T-helper 2 cell treated with Interferon-gamma antibody and Interleukin-4, amounts not matched to agents 5 μg/mL and 100 μg/mL, for 36 hours (primary cell): ENCODE measurements around the gene AKR1C1.
"Not testable (repeated sequence)": the region's sequence is repeated elsewhere in the genome, so short reads cannot be mapped to it uniquely, and the experiment has no call there.

Source experiments
- DNase-seq: peaks from one replicate; pipeline ENCODE4 v3.0.0; 2021; ENCODE audit warnings: low spot score
- H3K27ac Mint-ChIP-seq: one replicate; pipeline ENCODE4 v1.8.0; 2021; ENCODE audit warnings: mild to moderate bottlenecking, mixed read lengths
- H3K27me3 Mint-ChIP-seq: one replicate; pipeline ENCODE4 v1.8.0; 2021; ENCODE audit warnings: low read depth, mixed read lengths
- H3K36me3 Mint-ChIP-seq: one replicate; pipeline ENCODE4 v1.8.0; 2021; ENCODE audit warnings: low read depth, mixed read lengths
- H3K4me1 Mint-ChIP-seq: one replicate; pipeline ENCODE4 v1.8.0; 2021; ENCODE audit warnings: low read depth, mixed read lengths
- H3K4me3 Mint-ChIP-seq: one replicate; pipeline ENCODE4 v1.8.0; 2022; ENCODE audit warnings: mild to moderate bottlenecking, moderate library complexity, mixed read lengths
- H3K9me3 Mint-ChIP-seq: one replicate; pipeline ENCODE4 v1.8.0; 2021; ENCODE audit warnings: mixed read lengths

AKR1C1 gene

GRCh38 chr10:4962876-4963814, at the start of gene AKR1C1:
Gene AKR1C1, plus strand, starts transcription at chr10:4963415. Its CDS starts 30 bp downstream, at chr10:4963445.
- not testable (repeated sequence) for H3K4me1 Mint-ChIP-seq, H3K9me3 Mint-ChIP-seq, H3K4me3 Mint-ChIP-seq, H3K27me3 Mint-ChIP-seq, H3K27ac Mint-ChIP-seq, DNase-seq, H3K36me3 Mint-ChIP-seq

- no peak for DNase-seq
- H3K27me3 Mint-ChIP-seq = no peaks in the 10 kb centered on the region
- no peaks in the 10 kb centered on the region for H3K9me3 Mint-ChIP-seq
- peaks cover 3% of the 10 kb centered on the region for H3K36me3 Mint-ChIP-seq
- no peak overlapping the region for H3K27ac Mint-ChIP-seq
- H3K4me1 Mint-ChIP-seq = no peaks in the 10 kb centered on the region
- H3K4me3 Mint-ChIP-seq = no peak overlapping the region
These were observed 48.9 kb upstream of the AKR1C1 start for GRCh38 chr10:4914213-4914850.

GRCh38 chr10:4916086-4916716, 47.0 kb upstream of the AKR1C1 start:
- Mint-ChIP-seq H3K36me3 (no peaks in the 10 kb centered on the region), H3K9me3 (no peaks in the 10 kb centered on the region), H3K4me1 (no peaks in the 10 kb centered on the region), H3K27me3 (no peaks in the 10 kb centered on the region), H3K4me3 (no peak overlapping the region), H3K27ac (no peak overlapping the region)
- DNase-seq = no peak

GRCh38 chr10:4918236-4918635, 45.0 kb upstream of the AKR1C1 start:
- no peaks in the 10 kb centered on the region for H3K27me3 Mint-ChIP-seq
- no peak for DNase-seq
- no peak overlapping the region for H3K27ac Mint-ChIP-seq
- H3K9me3 Mint-ChIP-seq = no peaks in the 10 kb centered on the region
- H3K4me3 Mint-ChIP-seq = no peak overlapping the region
- no peaks in the 10 kb centered on the region for H3K4me1 Mint-ChIP-seq
- no peaks in the 10 kb centered on the region for H3K36me3 Mint-ChIP-seq

GRCh38 chr10:4924482-4924881, 38.7 kb upstream of the AKR1C1 start:
- not testable (repeated sequence) for H3K4me1 Mint-ChIP-seq, H3K27me3 Mint-ChIP-seq, DNase-seq, H3K4me3 Mint-ChIP-seq, H3K36me3 Mint-ChIP-seq, H3K27ac Mint-ChIP-seq
- peaks cover 11% of the 10 kb centered on the region for H3K9me3 Mint-ChIP-seq

GRCh38 chr10:4926400-4926799, 36.8 kb upstream of the AKR1C1 start:
- no peaks in the 10 kb centered on the region for H3K27me3 Mint-ChIP-seq
- no peaks in the 10 kb centered on the region for H3K36me3 Mint-ChIP-seq
- H3K27ac Mint-ChIP-seq = no peak overlapping the region
- peaks cover 17% of the 10 kb centered on the region for H3K9me3 Mint-ChIP-seq
- H3K4me1 Mint-ChIP-seq = no peaks in the 10 kb centered on the region
- no peak overlapping the region for H3K4me3 Mint-ChIP-seq
- DNase-seq = no peak

- Mint-ChIP-seq H3K27me3 (no peaks in the 10 kb centered on the region), H3K4me1 (no peaks in the 10 kb centered on the region), H3K9me3 (peaks cover 8% of the 10 kb centered on the region), H3K27ac (no peak overlapping the region), H3K4me3 (no peak overlapping the region), H3K36me3 (no peaks in the 10 kb centered on the region)
- no peak for DNase-seq
These were observed 31.6 kb upstream of the AKR1C1 start for GRCh38 chr10:4931587-4931986.

GRCh38 chr10:4934391-4934987, 28.7 kb upstream of the AKR1C1 start:
- no peak for DNase-seq
- Mint-ChIP-seq H3K36me3 (no peaks in the 10 kb centered on the region), H3K4me3 (no peak overlapping the region), H3K9me3 (peaks cover 6% of the 10 kb centered on the region), H3K27ac (no peak overlapping the region), H3K27me3 (no peaks in the 10 kb centered on the region), H3K4me1 (no peaks in the 10 kb centered on the region)

GRCh38 chr10:4937346-4937745, 25.9 kb upstream of the AKR1C1 start:
- H3K27me3 Mint-ChIP-seq = no peaks in the 10 kb centered on the region
- DNase-seq = no peak
- no peaks in the 10 kb centered on the region for H3K9me3 Mint-ChIP-seq
- no peaks in the 10 kb centered on the region for H3K36me3 Mint-ChIP-seq
- H3K27ac Mint-ChIP-seq = no peak overlapping the region
- no peaks in the 10 kb centered on the region for H3K4me1 Mint-ChIP-seq
- H3K4me3 Mint-ChIP-seq = no peak overlapping the region

- Mint-ChIP-seq H3K4me1 (no peaks in the 10 kb centered on the region), H3K36me3 (no peaks in the 10 kb centered on the region), H3K27me3 (no peaks in the 10 kb centered on the region), H3K27ac (no peak overlapping the region), H3K9me3 (no peaks in the 10 kb centered on the region), H3K4me3 (no peak overlapping the region)
- no peak for DNase-seq
These were observed 23.8 kb upstream of the AKR1C1 start for GRCh38 chr10:4939224-4940072.

GRCh38 chr10:4940073-4940428, 23.2 kb upstream of the AKR1C1 start:
- not testable (repeated sequence) for H3K36me3 Mint-ChIP-seq, DNase-seq, H3K4me3 Mint-ChIP-seq, H3K27me3 Mint-ChIP-seq, H3K9me3 Mint-ChIP-seq, H3K4me1 Mint-ChIP-seq, H3K27ac Mint-ChIP-seq

GRCh38 chr10:4940909-4941308, 22.3 kb upstream of the AKR1C1 start:
- H3K27me3 Mint-ChIP-seq, H3K9me3 Mint-ChIP-seq, H3K27ac Mint-ChIP-seq: not testable (repeated sequence)

GRCh38 chr10:4941540-4942330, 21.5 kb upstream of the AKR1C1 start:
- H3K36me3 Mint-ChIP-seq = no peaks in the 10 kb centered on the region
- H3K4me1 Mint-ChIP-seq = no peaks in the 10 kb centered on the region
- H3K27me3 Mint-ChIP-seq = no peaks in the 10 kb centered on the region
- no peak overlapping the region for H3K27ac Mint-ChIP-seq
- no peak for DNase-seq
- H3K4me3 Mint-ChIP-seq = no peak overlapping the region
- H3K9me3 Mint-ChIP-seq = no peaks in the 10 kb centered on the region

More at GRCh38 chr10:4940909-4941308, 22.3 kb upstream of the AKR1C1 start:
- not testable (repeated sequence) for H3K4me3 Mint-ChIP-seq, H3K36me3 Mint-ChIP-seq, H3K4me1 Mint-ChIP-seq, DNase-seq
